ENCODE data around the gene GDI2. TPM values are rescaled to one million over a fixed set of nuclear protein-coding genes. Genes with fewer than 3 reads are reported as not detected.

GDI2 gene
- total RNA-seq, 4 donors from 2014 or later = 91.7 to 420 (median 185) TPM

DNA sequence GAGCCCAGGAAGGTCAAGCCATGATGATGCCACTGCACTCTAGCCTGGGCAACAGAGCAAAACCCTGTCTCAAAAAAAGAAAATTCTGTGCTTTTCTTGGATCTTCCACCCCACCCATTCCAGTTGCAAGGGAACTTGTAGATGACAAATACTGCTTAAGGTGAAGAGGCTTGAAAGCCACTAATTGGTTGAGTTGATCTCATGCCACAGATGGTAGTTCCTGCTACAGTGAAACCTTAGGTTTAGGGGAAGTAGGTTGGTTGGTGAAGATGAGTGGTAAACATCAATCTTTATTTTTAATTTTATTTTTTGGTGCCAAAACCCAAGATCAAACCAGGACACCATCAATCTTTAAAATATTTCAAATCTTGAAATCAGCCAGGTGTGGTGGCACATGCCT lies 2.9 kb upstream of the GDI2 start:
- no peak for DNase-seq
- intact Hi-C loops (cut with DNase I; ENCODE audit: low total_unique reads) = no loop called here
- TF ChIP-seq CTCF (IDR thresholded peaks at IDR 0.05) (no peak), POLR2A (IDR thresholded peaks at IDR 0.05) (no peak)
- no peak overlapping the region for H3K4me3 ChIP-seq
- H3K9me3 ChIP-seq = no peaks in the 10 kb centered on the region
- H3K27me3 ChIP-seq = no peaks in the 10 kb centered on the region
- no peaks in the 10 kb centered on the region for H3K36me3 ChIP-seq
- no peak overlapping the region for H3K27ac ChIP-seq
- H3K4me1 ChIP-seq = peaks cover 4 to 5% of the 10 kb centered on the region in 2 donors

GRCh38 chr10:5814110-5815107 lies 1.2 kb upstream of the GDI2 start:
- intact Hi-C loops (cut with DNase I; ENCODE audit: low total_unique reads) = no loop called here
- Histone ChIP-seq H3K4me1 (peaks cover 5 to 12% of the 10 kb centered on the region in 2 donors), H3K27me3 (no peaks in the 10 kb centered on the region), H3K36me3 (no peaks in the 10 kb centered on the region), H3K9me3 (no peaks in the 10 kb centered on the region), H3K4me3 (peak overlapping the region; percentile 71 to 86), H3K27ac (peak overlapping the region; percentile 82 to 99)
- no peak for DNase-seq
- TF ChIP-seq CTCF (IDR thresholded peaks at IDR 0.05) (no peak), POLR2A (IDR thresholded peaks at IDR 0.05) (no peak)

DNA sequence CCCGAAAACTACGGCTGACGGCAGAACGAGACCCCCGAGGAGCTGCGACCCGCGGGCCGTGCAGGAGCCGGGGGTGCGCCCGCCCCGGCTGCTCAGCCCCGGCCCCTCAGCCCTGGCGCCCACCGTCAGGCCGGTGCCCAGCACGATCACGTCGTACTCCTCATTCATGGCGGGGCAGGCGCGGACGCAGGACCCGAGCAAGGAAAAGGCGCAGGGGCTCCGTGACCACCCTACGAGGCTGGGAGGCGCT lies 218 bp downstream of the GDI2 start:
- H3K36me3 ChIP-seq = no peaks in the 10 kb centered on the region
- intact Hi-C loops (cut with DNase I; ENCODE audit: low total_unique reads) = no loop called here
- no peak for DNase-seq
- TF ChIP-seq POLR2A (IDR thresholded peaks at IDR 0.05) (no peak), CTCF (IDR thresholded peaks at IDR 0.05) (no peak)
- no peaks in the 10 kb centered on the region for H3K9me3 ChIP-seq
- H3K4me3 ChIP-seq = peak overlapping the region; percentile 71 to 86
- peaks cover 5 to 12% of the 10 kb centered on the region in 2 donors for H3K4me1 ChIP-seq
- H3K27ac ChIP-seq = peak overlapping the region; percentile 95 to 99
- no peaks in the 10 kb centered on the region for H3K27me3 ChIP-seq

- peak overlapping the region; percentile 71 to 86 for H3K4me3 ChIP-seq
- peak overlapping the region; percentile 95 to 99 for H3K27ac ChIP-seq
- H3K36me3 ChIP-seq = no peaks in the 10 kb centered on the region
- no peaks in the 10 kb centered on the region for H3K27me3 ChIP-seq
- intact Hi-C loops (cut with DNase I; ENCODE audit: low total_unique reads) = no loop called here
- H3K4me1 ChIP-seq = peaks cover 5 to 12% of the 10 kb centered on the region in 2 donors
- DNase-seq = peak; percentile 26 to 52
- TF ChIP-seq POLR2A (IDR thresholded peaks at IDR 0.05) (no peak), CTCF (IDR thresholded peaks at IDR 0.05) (no peak)
- no peaks in the 10 kb centered on the region for H3K9me3 ChIP-seq
Measured at GRCh38 chr10:5812283-5813090, 747 bp downstream of the GDI2 start.

GRCh38 chr10:5811387-5811821 lies 1.8 kb downstream of the GDI2 start:
- Histone ChIP-seq H3K27ac (peak overlapping the region in 1 of 2 donors; percentile 95), H3K9me3 (no peaks in the 10 kb centered on the region), H3K27me3 (no peaks in the 10 kb centered on the region), H3K4me3 (no peak overlapping the region), H3K4me1 (peaks cover 5 to 12% of the 10 kb centered on the region in 2 donors), H3K36me3 (no peaks in the 10 kb centered on the region)
- DNase-seq = no peak
- TF ChIP-seq POLR2A (IDR thresholded peaks at IDR 0.05) = no peak
- no peak for TF ChIP-seq CTCF (IDR thresholded peaks at IDR 0.05)
- intact Hi-C loops (cut with DNase I; ENCODE audit: low total_unique reads) = no loop called here

Measured in uterus (tissue), 4 donors.